ENCODE data around the gene PDE7B. TPM values are rescaled to one million over a fixed set of nuclear protein-coding genes. Genes with fewer than 3 reads are reported as not detected.

The PDE7B gene
- total RNA-seq, 1 donor, result 25.3 TPM

DNA sequence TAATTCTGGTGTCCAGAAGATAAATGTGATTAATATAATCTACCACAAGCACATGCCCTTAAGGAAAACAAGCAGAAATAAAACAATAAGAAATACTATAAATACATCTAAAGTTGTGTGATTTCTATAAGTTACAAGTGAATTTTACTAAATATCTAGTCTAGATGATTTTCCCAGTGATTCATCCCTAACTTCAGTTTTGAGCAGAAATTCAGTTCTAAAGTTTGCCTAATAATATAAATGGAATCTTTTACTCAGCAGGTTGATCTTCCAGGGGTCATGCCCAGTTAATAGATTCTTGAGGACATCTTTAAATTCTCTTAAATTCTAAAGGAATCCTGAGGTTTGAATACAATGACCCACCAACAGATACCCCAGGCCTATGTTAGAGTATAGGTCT is 37.3 kb downstream of the PDE7B start:
- no peaks in the 10 kb centered on the region for H3K9me3 ChIP-seq (ENCODE audit: low read depth, low read length)
- no peak overlapping the region for H3K27ac ChIP-seq (ENCODE audit: low read depth, low read length)
- H2AFZ ChIP-seq (ENCODE audit: low read length), result no peak overlapping the region
- peak; percentile 64 for DNase-seq (ENCODE audit: insufficient read length, low spot score, missing footprints)
- H4K20me1 ChIP-seq (ENCODE audit: insufficient read depth, low read length), result no peaks in the 10 kb centered on the region
- no peaks in the 10 kb centered on the region for H3K4me1 ChIP-seq (ENCODE audit: insufficient read depth, low read length)
- peaks cover 25% of the 10 kb centered on the region for H3K79me2 ChIP-seq (ENCODE audit: insufficient read depth, low read length)
- no peak overlapping the region for H3K4me3 ChIP-seq (ENCODE audit: insufficient read depth, low read length)
- H3K4me2 ChIP-seq (ENCODE audit: insufficient read depth, low read length), result no peak overlapping the region
- no peaks in the 10 kb centered on the region for H3K27me3 ChIP-seq (ENCODE audit: insufficient read depth, low read length)
- H3K36me3 ChIP-seq (ENCODE audit: insufficient read depth, low read length), result no peaks in the 10 kb centered on the region
- TF ChIP-seq, protein P1, sequence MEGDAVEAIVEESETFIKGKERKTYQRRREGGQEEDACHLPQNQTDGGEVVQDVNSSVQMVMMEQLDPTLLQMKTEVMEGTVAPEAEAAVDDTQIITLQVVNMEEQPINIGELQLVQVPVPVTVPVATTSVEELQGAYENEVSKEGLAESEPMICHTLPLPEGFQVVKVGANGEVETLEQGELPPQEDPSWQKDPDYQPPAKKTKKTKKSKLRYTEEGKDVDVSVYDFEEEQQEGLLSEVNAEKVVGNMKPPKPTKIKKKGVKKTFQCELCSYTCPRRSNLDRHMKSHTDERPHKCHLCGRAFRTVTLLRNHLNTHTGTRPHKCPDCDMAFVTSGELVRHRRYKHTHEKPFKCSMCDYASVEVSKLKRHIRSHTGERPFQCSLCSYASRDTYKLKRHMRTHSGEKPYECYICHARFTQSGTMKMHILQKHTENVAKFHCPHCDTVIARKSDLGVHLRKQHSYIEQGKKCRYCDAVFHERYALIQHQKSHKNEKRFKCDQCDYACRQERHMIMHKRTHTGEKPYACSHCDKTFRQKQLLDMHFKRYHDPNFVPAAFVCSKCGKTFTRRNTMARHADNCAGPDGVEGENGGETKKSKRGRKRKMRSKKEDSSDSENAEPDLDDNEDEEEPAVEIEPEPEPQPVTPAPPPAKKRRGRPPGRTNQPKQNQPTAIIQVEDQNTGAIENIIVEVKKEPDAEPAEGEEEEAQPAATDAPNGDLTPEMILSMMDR (IDR thresholded peaks at IDR 0.05; ENCODE audit: extremely low read depth, low read depth, low read length), result no peak

DNA sequence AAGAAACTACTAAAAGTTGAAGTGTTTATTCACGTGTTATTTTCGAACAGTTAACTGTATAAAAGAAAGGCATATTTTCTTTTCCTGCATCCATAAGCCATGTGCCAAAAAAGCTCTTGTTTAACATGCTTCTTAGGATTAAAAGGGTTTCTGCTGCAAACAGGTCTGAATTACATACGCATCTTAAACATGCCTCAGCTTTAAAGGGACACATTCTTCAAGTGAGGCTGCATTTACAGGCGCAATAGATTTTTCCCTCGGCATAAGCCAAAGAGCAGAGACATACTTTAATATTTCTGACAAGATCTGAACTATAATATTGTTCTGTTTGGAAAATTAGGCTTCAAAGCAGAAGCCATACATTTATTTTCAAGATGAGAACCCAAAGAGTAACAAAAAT is 39.4 kb downstream of the PDE7B start:
- Histone ChIP-seq H3K4me1 (ENCODE audit: insufficient read depth, low read length) (no peaks in the 10 kb centered on the region), H2AFZ (ENCODE audit: low read length) (peak overlapping the region; percentile 21)
- DNase-seq (ENCODE audit: insufficient read length, low spot score, missing footprints), result no peak

DNA sequence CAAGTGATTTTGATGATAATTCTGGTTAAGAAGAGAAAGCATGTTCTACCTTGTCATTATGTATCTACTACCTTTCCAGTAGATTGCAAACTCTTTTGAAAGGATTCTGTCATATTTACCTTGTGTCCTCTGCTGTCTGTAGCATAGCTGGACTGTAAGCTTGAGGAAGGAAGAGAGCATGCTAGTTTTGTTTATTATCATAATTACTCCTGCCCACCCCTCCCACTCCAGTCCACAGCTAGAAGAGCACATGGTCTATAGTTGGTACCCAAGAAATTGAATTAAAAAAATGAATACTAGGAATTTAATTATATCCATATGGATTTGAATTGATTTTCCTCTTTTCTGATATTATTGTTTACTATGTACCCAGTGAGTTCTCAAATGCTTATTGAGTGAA is 40.2 kb downstream of the PDE7B start:
- H3K9me3 ChIP-seq (ENCODE audit: low read depth, low read length), result no peaks in the 10 kb centered on the region
- no peak overlapping the region for H3K27ac ChIP-seq (ENCODE audit: low read depth, low read length)
- no peak overlapping the region for H3K4me3 ChIP-seq (ENCODE audit: insufficient read depth, low read length)
- no peak for DNase-seq (ENCODE audit: insufficient read length, low spot score, missing footprints)
- H4K20me1 ChIP-seq (ENCODE audit: insufficient read depth, low read length), result no peaks in the 10 kb centered on the region
- no peak overlapping the region for H3K4me2 ChIP-seq (ENCODE audit: insufficient read depth, low read length)
- no peaks in the 10 kb centered on the region for H3K27me3 ChIP-seq (ENCODE audit: insufficient read depth, low read length)
- no peak overlapping the region for H2AFZ ChIP-seq (ENCODE audit: low read length)
- peaks cover 15% of the 10 kb centered on the region for H3K79me2 ChIP-seq (ENCODE audit: insufficient read depth, low read length)
- TF ChIP-seq, protein P1 (IDR thresholded peaks at IDR 0.05; ENCODE audit: extremely low read depth, low read depth, low read length), result no peak
- no peaks in the 10 kb centered on the region for H3K4me1 ChIP-seq (ENCODE audit: insufficient read depth, low read length)
- H3K36me3 ChIP-seq (ENCODE audit: insufficient read depth, low read length), result no peaks in the 10 kb centered on the region

More for the DNA sequence above, 39.4 kb downstream of the PDE7B start:
- no peaks in the 10 kb centered on the region for H3K36me3 ChIP-seq (ENCODE audit: insufficient read depth, low read length)
- H3K27me3 ChIP-seq (ENCODE audit: insufficient read depth, low read length), result no peaks in the 10 kb centered on the region
- H3K4me3 ChIP-seq (ENCODE audit: insufficient read depth, low read length), result no peak overlapping the region
- TF ChIP-seq, protein P1 (IDR thresholded peaks at IDR 0.05; ENCODE audit: extremely low read depth, low read depth, low read length), result no peak
- H4K20me1 ChIP-seq (ENCODE audit: insufficient read depth, low read length), result no peaks in the 10 kb centered on the region
- no peak overlapping the region for H3K4me2 ChIP-seq (ENCODE audit: insufficient read depth, low read length)
- no peak overlapping the region for H3K27ac ChIP-seq (ENCODE audit: low read depth, low read length)
- peaks cover 21% of the 10 kb centered on the region for H3K79me2 ChIP-seq (ENCODE audit: insufficient read depth, low read length)
- no peaks in the 10 kb centered on the region for H3K9me3 ChIP-seq (ENCODE audit: low read depth, low read length)

GRCh38 chr6:135895231-135895911 is 43.9 kb downstream of the PDE7B start:
- H3K79me2 ChIP-seq (ENCODE audit: insufficient read depth, low read length), result peaks cover 7% of the 10 kb centered on the region

More at GRCh38 chr6:135895231-135895911, 43.9 kb downstream of the PDE7B start:
- no peaks in the 10 kb centered on the region for H3K27me3 ChIP-seq (ENCODE audit: insufficient read depth, low read length)
- H2AFZ ChIP-seq (ENCODE audit: low read length), result peak overlapping the region; percentile 5
- TF ChIP-seq, protein P1 (IDR thresholded peaks at IDR 0.05; ENCODE audit: extremely low read depth, low read depth, low read length), result no peak
- no peaks in the 10 kb centered on the region for H4K20me1 ChIP-seq (ENCODE audit: insufficient read depth, low read length)
- DNase-seq (ENCODE audit: insufficient read length, low spot score, missing footprints), result no peak
- no peak overlapping the region for H3K4me3 ChIP-seq (ENCODE audit: insufficient read depth, low read length)
- H3K36me3 ChIP-seq (ENCODE audit: insufficient read depth, low read length), result no peaks in the 10 kb centered on the region
- no peak overlapping the region for H3K27ac ChIP-seq (ENCODE audit: low read depth, low read length)
- H3K4me2 ChIP-seq (ENCODE audit: insufficient read depth, low read length), result no peak overlapping the region
- no peaks in the 10 kb centered on the region for H3K9me3 ChIP-seq (ENCODE audit: low read depth, low read length)
- H3K4me1 ChIP-seq (ENCODE audit: insufficient read depth, low read length), result no peaks in the 10 kb centered on the region

Data from osteoblast (primary cell).